Measurements from ENCODE around the gene CYTH3. TPM values are rescaled to one million over a fixed set of nuclear protein-coding genes. Genes with fewer than 3 reads are reported as not detected.
"Not testable (repeated sequence)": the region's sequence is repeated elsewhere in the genome, so short reads cannot be mapped to it uniquely, and the experiment has no call there.

Gene CYTH3
- total RNA-seq, 1 experiment from 2014 or later: 16.7 TPM

- TF ChIP-seq REST (IDR thresholded peaks at IDR 0.05; ENCODE audit: low read depth): no peak
- no peak for TF ChIP-seq EZH2phosphoT487 (IDR thresholded peaks at IDR 0.05; ENCODE audit: borderline replicate concordance)
- no peak for TF ChIP-seq CBX3 (IDR thresholded peaks at IDR 0.05; ENCODE audit: low read depth)
Observed at GRCh38 chr7:6193709-6194108, 78.7 kb downstream of the CYTH3 start (continued).

GRCh38 chr7:6190563-6190962 is 81.9 kb downstream of the CYTH3 start:
- H3K79me2 ChIP-seq (ENCODE audit: insufficient read depth, low read length); POLR2A ChIA-PET; RAD21 ChIA-PET (ENCODE audit: low non-redundant PET in 1 of 2, low total read pairs in 2 of 2, uncharacterized antibody in 2 of 2, unreplicated experiment in 2 of 2); H3K9ac ChIP-seq (ENCODE audit: low read length); H3K27ac ChIP-seq (ENCODE audit: low read depth, low read length); DNase-seq (ENCODE audit: low read depth, low spot score); CTCF ChIA-PET; H3K9me2 ChIP-seq (ENCODE audit: insufficient read depth); H3K4me2 ChIP-seq (ENCODE audit: low read length); H2AFZ ChIP-seq (ENCODE audit: low read depth, low read length, poor library complexity, severe bottlenecking); H3K9me3 ChIP-seq (ENCODE audit: control insufficient read depth in 1 of 2, insufficient read depth in 1 of 2, low read depth in 1 of 2, low read length in 2 of 2); H3K27me3 ChIP-seq (ENCODE audit: insufficient read depth, low read length); intact Hi-C loops (cut with micrococcal nuclease); H3K36me3 ChIP-seq (ENCODE audit: control insufficient read depth in 1 of 2, insufficient read depth in 2 of 2, low read length in 2 of 2); BruUV-seq (replicated peaks); H3K4me3 ChIP-seq (replicated peaks in 1 of 2; ENCODE audit: low read depth in 1 of 2, low read length in 2 of 2); ATAC-seq; H3K4me1 ChIP-seq (ENCODE audit: control insufficient read depth in 1 of 2, insufficient read depth in 2 of 2, low read length in 2 of 2); H4K20me1 ChIP-seq (ENCODE audit: insufficient read depth): not testable (repeated sequence)

- Histone ChIP-seq H3K9me3 (ENCODE audit: control insufficient read depth in 1 of 2, insufficient read depth in 1 of 2, low read depth in 1 of 2, low read length in 2 of 2) (no peaks in the 10 kb centered on the region), H3K27ac (ENCODE audit: low read depth, low read length) (no peak overlapping the region), H3K9ac (ENCODE audit: low read length) (no peak overlapping the region), H3K4me1 (ENCODE audit: control insufficient read depth in 1 of 2, insufficient read depth in 2 of 2, low read length in 2 of 2) (no peaks in the 10 kb centered on the region), H3K9me2 (ENCODE audit: insufficient read depth) (no peaks in the 10 kb centered on the region), H2AFZ (ENCODE audit: low read depth, low read length, poor library complexity, severe bottlenecking) (no peak overlapping the region), H3K4me3 (replicated peaks in 1 of 2; ENCODE audit: low read depth in 1 of 2, low read length in 2 of 2) (no peak overlapping the region), H3K36me3 (ENCODE audit: control insufficient read depth in 1 of 2, insufficient read depth in 2 of 2, low read length in 2 of 2) (peaks cover 4% of the 10 kb centered on the region in 2 experiments; a peak in 1 of 4 replicates), H3K79me2 (ENCODE audit: insufficient read depth, low read length) (0 out of 2 replicates have a peak, but pooled peaks cover 7% of the 10 kb centered on the region), H3K27me3 (ENCODE audit: insufficient read depth, low read length) (no peaks in the 10 kb centered on the region), H4K20me1 (ENCODE audit: insufficient read depth) (no peaks in the 10 kb centered on the region), H3K4me2 (ENCODE audit: low read length) (no peak overlapping the region)
- ChIA-PET RAD21 (ENCODE audit: low non-redundant PET in 1 of 2, low total read pairs in 2 of 2, uncharacterized antibody in 2 of 2, unreplicated experiment in 2 of 2) (no interaction called here), CTCF (no interaction called here), POLR2A (no interaction called here)
- intact Hi-C loops (cut with micrococcal nuclease): no loop called here
- no TSS peak for BruUV-seq (replicated peaks)
- ATAC-seq: no peak
- no peak for DNase-seq (ENCODE audit: low read depth, low spot score)
- TF ChIP-seq, protein P1, sequence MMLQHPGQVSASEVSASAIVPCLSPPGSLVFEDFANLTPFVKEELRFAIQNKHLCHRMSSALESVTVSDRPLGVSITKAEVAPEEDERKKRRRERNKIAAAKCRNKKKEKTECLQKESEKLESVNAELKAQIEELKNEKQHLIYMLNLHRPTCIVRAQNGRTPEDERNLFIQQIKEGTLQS (IDR thresholded peaks at IDR 0.05): no peak
- peak; percentile 40 for TF ChIP-seq REST (IDR thresholded peaks at IDR 0.05; ENCODE audit: low read depth)
Observed at GRCh38 chr7:6188389-6188788, 84.0 kb downstream of the CYTH3 start.
